ENCODE measurements around the gene TREML4. TPM values are rescaled to one million over a fixed set of nuclear protein-coding genes. Genes with fewer than 3 reads are reported as not detected.

The TREML4 gene
- total RNA-seq, 1 donor from 2014 or later, result not detected

GRCh38 chr6:41222513-41222912 lies 5.6 kb upstream of the TREML4 start:
- DNase-seq (ENCODE audit: low spot score in 2 of 2, unreplicated experiment in 2 of 2), result no peak
- peaks cover 54% of the 10 kb centered on the region for H3K27me3 Mint-ChIP-seq (ENCODE audit: low read depth)
- TF ChIP-seq, protein P1, sequence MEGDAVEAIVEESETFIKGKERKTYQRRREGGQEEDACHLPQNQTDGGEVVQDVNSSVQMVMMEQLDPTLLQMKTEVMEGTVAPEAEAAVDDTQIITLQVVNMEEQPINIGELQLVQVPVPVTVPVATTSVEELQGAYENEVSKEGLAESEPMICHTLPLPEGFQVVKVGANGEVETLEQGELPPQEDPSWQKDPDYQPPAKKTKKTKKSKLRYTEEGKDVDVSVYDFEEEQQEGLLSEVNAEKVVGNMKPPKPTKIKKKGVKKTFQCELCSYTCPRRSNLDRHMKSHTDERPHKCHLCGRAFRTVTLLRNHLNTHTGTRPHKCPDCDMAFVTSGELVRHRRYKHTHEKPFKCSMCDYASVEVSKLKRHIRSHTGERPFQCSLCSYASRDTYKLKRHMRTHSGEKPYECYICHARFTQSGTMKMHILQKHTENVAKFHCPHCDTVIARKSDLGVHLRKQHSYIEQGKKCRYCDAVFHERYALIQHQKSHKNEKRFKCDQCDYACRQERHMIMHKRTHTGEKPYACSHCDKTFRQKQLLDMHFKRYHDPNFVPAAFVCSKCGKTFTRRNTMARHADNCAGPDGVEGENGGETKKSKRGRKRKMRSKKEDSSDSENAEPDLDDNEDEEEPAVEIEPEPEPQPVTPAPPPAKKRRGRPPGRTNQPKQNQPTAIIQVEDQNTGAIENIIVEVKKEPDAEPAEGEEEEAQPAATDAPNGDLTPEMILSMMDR (IDR thresholded peaks at IDR 0.05; ENCODE audit: unreplicated experiment), result no peak
- peaks cover 4% of the 10 kb centered on the region for H3K36me3 Mint-ChIP-seq
- peaks cover 22% of the 10 kb centered on the region for H3K9me3 Mint-ChIP-seq
- no peak overlapping the region for H3K4me3 Mint-ChIP-seq
- H3K4me1 Mint-ChIP-seq, result peaks cover 9% of the 10 kb centered on the region
- H3K27ac Mint-ChIP-seq, result no peak overlapping the region

- Mint-ChIP-seq H3K27ac (no peak overlapping the region), H3K4me3 (no peak overlapping the region), H3K36me3 (no peaks in the 10 kb centered on the region), H3K4me1 (peaks cover 9% of the 10 kb centered on the region), H3K9me3 (peaks cover 15% of the 10 kb centered on the region), H3K27me3 (ENCODE audit: low read depth) (peaks cover 72% of the 10 kb centered on the region)
- DNase-seq (ENCODE audit: low spot score in 2 of 2, unreplicated experiment in 2 of 2), result no peak
- TF ChIP-seq, protein P1 (IDR thresholded peaks at IDR 0.05; ENCODE audit: unreplicated experiment), result no peak
These were observed 3.3 kb upstream of the TREML4 start for GRCh38 chr6:41224800-41225199.

DNA sequence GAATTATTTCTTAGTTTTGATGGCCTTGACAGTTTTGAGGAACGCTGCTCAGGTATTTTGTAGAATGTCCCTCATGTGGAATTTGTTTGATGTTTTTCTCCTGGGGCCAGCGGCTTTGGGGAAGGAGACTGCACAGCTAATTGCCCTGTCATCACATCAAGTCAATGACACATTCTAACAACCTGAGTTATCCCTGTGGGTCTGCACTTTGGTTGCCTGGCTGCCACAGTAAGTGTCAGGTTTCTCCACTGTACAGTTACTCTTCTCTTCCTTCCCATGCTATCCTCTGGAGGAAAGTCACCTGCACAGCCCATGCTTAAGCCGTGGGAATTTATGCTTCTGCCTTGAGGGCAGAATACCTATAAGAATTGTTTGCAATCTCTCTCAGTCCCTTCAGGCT lies 1.4 kb upstream of the TREML4 start:
- no peak for DNase-seq (ENCODE audit: low spot score in 2 of 2, unreplicated experiment in 2 of 2)
- TF ChIP-seq, protein P1 (IDR thresholded peaks at IDR 0.05; ENCODE audit: unreplicated experiment), result no peak
- Mint-ChIP-seq H3K9me3 (no peaks in the 10 kb centered on the region), H3K27ac (no peak overlapping the region), H3K4me3 (no peak overlapping the region), H3K4me1 (peaks cover 9% of the 10 kb centered on the region), H3K36me3 (no peaks in the 10 kb centered on the region), H3K27me3 (ENCODE audit: low read depth) (peaks cover 89% of the 10 kb centered on the region)

DNA sequence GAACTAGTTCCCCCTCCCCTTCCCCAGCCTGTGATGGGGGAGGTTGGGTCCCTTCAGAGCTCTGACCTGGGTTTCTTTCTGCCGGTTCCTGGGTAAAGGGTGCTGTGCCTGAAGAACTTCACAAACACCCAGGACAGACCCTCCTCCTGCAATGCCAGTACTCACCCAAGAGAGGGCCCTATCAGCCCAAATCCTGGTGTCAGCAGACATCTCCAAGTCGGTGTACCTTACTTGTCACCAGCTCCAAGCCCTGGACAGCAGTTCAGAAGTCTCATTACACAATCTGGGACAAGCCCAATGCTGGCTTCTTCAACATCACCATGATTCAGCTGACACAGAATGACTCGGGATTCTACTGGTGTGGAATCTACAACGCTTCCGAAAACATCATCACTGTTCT lies 467 bp downstream of the TREML4 start:
- TF ChIP-seq, protein P1 (IDR thresholded peaks at IDR 0.05; ENCODE audit: unreplicated experiment), result no peak
- Mint-ChIP-seq H3K4me3 (no peak overlapping the region), H3K27ac (no peak overlapping the region), H3K4me1 (peaks cover 9% of the 10 kb centered on the region), H3K27me3 (ENCODE audit: low read depth) (peaks cover 86% of the 10 kb centered on the region), H3K36me3 (no peaks in the 10 kb centered on the region), H3K9me3 (peaks cover 5% of the 10 kb centered on the region)
- no peak for DNase-seq (ENCODE audit: low spot score in 2 of 2, unreplicated experiment in 2 of 2)

GRCh38 chr6:41229721-41230120 lies 1.6 kb downstream of the TREML4 start:
- Mint-ChIP-seq H3K27ac (no peak overlapping the region), H3K36me3 (no peaks in the 10 kb centered on the region), H3K27me3 (ENCODE audit: low read depth) (peaks cover 79% of the 10 kb centered on the region), H3K4me1 (peaks cover 9% of the 10 kb centered on the region), H3K4me3 (no peak overlapping the region), H3K9me3 (peaks cover 5% of the 10 kb centered on the region)
- TF ChIP-seq, protein P1 (IDR thresholded peaks at IDR 0.05; ENCODE audit: unreplicated experiment), result no peak
- no peak for DNase-seq (ENCODE audit: low spot score in 2 of 2, unreplicated experiment in 2 of 2)

DNA sequence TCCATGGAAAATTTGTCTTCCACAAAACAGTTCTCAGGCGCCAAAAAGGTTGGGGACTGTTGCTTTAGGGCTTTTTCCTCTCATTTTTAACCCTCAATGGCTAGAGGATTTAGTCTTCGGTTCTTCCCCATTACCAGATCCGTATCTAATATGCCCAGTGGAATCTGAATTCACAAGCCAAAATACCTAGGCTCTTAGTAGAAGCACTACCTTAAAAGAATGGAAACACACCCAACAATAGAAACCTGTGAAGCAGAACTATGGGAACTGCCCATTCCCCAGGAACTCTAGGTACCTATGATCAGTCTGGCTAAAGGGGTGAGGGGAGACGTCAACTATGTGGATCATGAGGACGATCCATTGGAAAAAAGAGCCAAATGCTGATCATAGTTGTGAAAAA lies 3.1 kb downstream of the TREML4 start:
- DNase-seq (ENCODE audit: low spot score in 2 of 2, unreplicated experiment in 2 of 2), result no peak
- Mint-ChIP-seq H3K4me3 (no peak overlapping the region), H3K27ac (no peak overlapping the region), H3K9me3 (peaks cover 5% of the 10 kb centered on the region), H3K27me3 (ENCODE audit: low read depth) (peaks cover 80% of the 10 kb centered on the region), H3K36me3 (no peaks in the 10 kb centered on the region), H3K4me1 (peaks cover 9% of the 10 kb centered on the region)
- TF ChIP-seq, protein P1 (IDR thresholded peaks at IDR 0.05; ENCODE audit: unreplicated experiment), result no peak
